H1 (cell line): ENCODE results near the gene MAN2A1. TPM values are rescaled to one million over a fixed set of nuclear protein-coding genes. Genes with fewer than 3 reads are reported as not detected.

Source experiments
- CTCF ChIA-PET: fragments of 300-600 bp; sonication (Branson Sonifier 250); formaldehyde crosslinking; loops from one replicate; lab custom pipeline; 2021; ENCODE audit not compliant: partially characterized antibody; lab: Charles Lee
- POLR2A ChIA-PET: fragments of 300-600 bp; sonication (Branson Sonifier 250); formaldehyde crosslinking; loops from one replicate; lab custom pipeline; 2021; ENCODE audit warnings: inconsistent platforms; ENCODE audit not compliant: partially characterized antibody; lab: Charles Lee
- DNase-seq, 2 experiments: peaks; one replicate each; pipeline versions ENCODE4 v3.0.0 to v3.0.0-alpha.2; 2010 to 2022; ENCODE audit warnings: low spot score in 2 of 2, low read depth in 1 of 2, mixed read lengths in 1 of 2
- FAIRE-seq: peaks from 2 replicates; lab custom pipeline; 2011; peaks lifted over from hg19 to GRCh38; lab: Jason Lieb, UNC
- H2AFZ ChIP-seq: 2 replicates; pipeline ENCODE4 v1.8.1; 2012; ENCODE audit warnings: low read length, inconsistent platforms
- H2AK5ac ChIP-seq: 2 replicates; pipeline ENCODE4 v1.6.1; 2013; ENCODE audit warnings: low read depth, low read length
- H2BK120ac ChIP-seq: replicated peaks from 2 replicates; pipeline ENCODE3; 2013; ENCODE audit warnings: low read depth, low read length, inconsistent platforms
- H2BK12ac ChIP-seq: 2 replicates; pipeline ENCODE4 v1.6.1; 2013; ENCODE audit warnings: low read depth, low read length
- H2BK15ac ChIP-seq: 2 replicates; pipeline ENCODE4 v1.6.1; 2013; ENCODE audit warnings: low read length
- H2BK20ac ChIP-seq: 2 replicates; pipeline ENCODE4 v1.6.1; 2013; ENCODE audit warnings: low read length
- H2BK5ac ChIP-seq: 2 replicates; pipeline ENCODE4 v1.6.1; 2013; ENCODE audit warnings: low read depth, low read length
- H3K14ac ChIP-seq: 2 replicates; pipeline ENCODE4 v1.6.1; 2013; ENCODE audit warnings: inconsistent platforms; ENCODE audit not compliant: insufficient read length
- H3K18ac ChIP-seq: 2 replicates; pipeline ENCODE4 v1.6.1; 2013; ENCODE audit warnings: low read length; ENCODE audit errors: extremely low read depth
- H3K23ac ChIP-seq: 2 replicates; pipeline ENCODE4 v1.6.1; 2013; ENCODE audit warnings: inconsistent platforms; ENCODE audit not compliant: insufficient read length
- H3K23me2 ChIP-seq: 2 replicates; pipeline ENCODE4 v1.6.1; 2013; ENCODE audit warnings: low read depth, low read length
- H3K27ac ChIP-seq: 2 replicates; pipeline ENCODE4 v1.6.1; 2011; ENCODE audit warnings: low read depth, low read length, inconsistent platforms
- H3K27me3 ChIP-seq, 4 experiments: replicated peaks in 1 of 4; 1 replicate in 1 of 4; 2 replicates in 3 of 4; pipeline versions ENCODE4 v1.6.1 to v1.8.1; 2011 to 2013; ENCODE audit warnings: low read length in 3 of 4, mild to moderate bottlenecking in 3 of 4, inconsistent platforms in 2 of 4, mixed read lengths in 2 of 4, moderate library complexity in 1 of 4; ENCODE audit not compliant: control insufficient read depth in 3 of 4, insufficient read depth in 3 of 4; ENCODE audit errors: extremely low read depth in 1 of 4
- H3K36me3 ChIP-seq, 4 experiments: 2 replicates each; pipeline versions ENCODE4 v1.6.1 to v1.8.1; 2011 to 2013; ENCODE audit warnings: mild to moderate bottlenecking in 4 of 4, low read length in 3 of 4, moderate library complexity in 2 of 4, control low read depth in 1 of 4, inconsistent platforms in 1 of 4; ENCODE audit not compliant: insufficient read depth in 4 of 4, control insufficient read depth in 2 of 4
- H3K4ac ChIP-seq: replicated peaks from 2 replicates; pipeline ENCODE3; 2013; ENCODE audit warnings: low read length, low read depth, mixed read lengths, inconsistent platforms; ENCODE audit not compliant: insufficient read length
- H3K4me1 ChIP-seq, 4 experiments: replicated peaks in 1 of 4; 1 replicate in 1 of 4; 2 replicates in 3 of 4; pipeline versions ENCODE4 v1.6.1 to v1.8.1; 2011 to 2013; ENCODE audit warnings: low read length in 3 of 4, inconsistent platforms in 2 of 4, mixed read lengths in 1 of 4; ENCODE audit not compliant: insufficient read depth in 4 of 4, control insufficient read depth in 3 of 4
- H3K4me2 ChIP-seq, 2 experiments: 2 replicates each; pipeline versions ENCODE4 v1.6.1 to v1.8.1; 2011 to 2013; ENCODE audit warnings: low read depth in 2 of 2, low read length in 2 of 2, control low read depth in 1 of 2, inconsistent platforms in 1 of 2, mild to moderate bottlenecking in 1 of 2; ENCODE audit not compliant: insufficient read depth in 1 of 2
- H3K4me3 ChIP-seq, 4 experiments: fragments of 200-600, 300-600 bp in 1 of 4; sonication (generic), shearing (Covaris generic), sonication (Bioruptor Twin) in 1 of 4; 2 replicates each; pipeline versions ENCODE4 v1.5.1 to v1.8.1; 2011 to 2016; ENCODE audit warnings: low read length in 4 of 4, low read depth in 3 of 4, control low read depth in 2 of 4, inconsistent platforms in 2 of 4, mild to moderate bottlenecking in 2 of 4, mixed read lengths in 1 of 4, moderate library complexity in 1 of 4; ENCODE audit not compliant: insufficient read depth in 2 of 4; ENCODE audit errors: extremely low read depth in 1 of 4
- H3K56ac ChIP-seq: replicated peaks from 2 replicates; pipeline ENCODE3; 2013; ENCODE audit warnings: low read depth, mild to moderate bottlenecking, mixed read lengths, low read length, inconsistent platforms; ENCODE audit not compliant: insufficient read length
- H3K79me1 ChIP-seq: 2 replicates; pipeline ENCODE4 v1.6.1; 2013; ENCODE audit warnings: low read depth, low read length, control low read depth
- H3K79me2 ChIP-seq, 2 experiments: 2 replicates each; pipeline versions ENCODE4 v1.6.1 to v1.8.1; 2012 to 2013; ENCODE audit warnings: low read length in 2 of 2, mild to moderate bottlenecking in 2 of 2, inconsistent platforms in 1 of 2; ENCODE audit not compliant: insufficient read depth in 2 of 2, control insufficient read depth in 1 of 2
- H3K9ac ChIP-seq, 4 experiments: replicated peaks in 1 of 4; 1 replicate in 1 of 4; 2 replicates in 3 of 4; pipeline versions ENCODE4 v1.6.1 to v1.8.1; 2011 to 2013; ENCODE audit warnings: low read depth in 3 of 4, low read length in 3 of 4, control low read depth in 2 of 4, mild to moderate bottlenecking in 2 of 4, moderate library complexity in 2 of 4, inconsistent platforms in 1 of 4; ENCODE audit errors: extremely low read depth in 1 of 4
- H3K9me3 ChIP-seq, 2 experiments: 2 replicates each; pipeline versions ENCODE4 v1.6.1 to v1.8.1; 2012 to 2013; ENCODE audit warnings: mild to moderate bottlenecking in 2 of 2, moderate library complexity in 2 of 2, control low read depth in 1 of 2, inconsistent platforms in 1 of 2, low read depth in 1 of 2, low read length in 1 of 2, mixed read lengths in 1 of 2; ENCODE audit not compliant: insufficient read depth in 2 of 2
- H4K20me1 ChIP-seq, 2 experiments: replicated peaks in 1 of 2; 2 replicates each; pipeline versions ENCODE3 to v1.8.1; 2011 to 2013; ENCODE audit warnings: inconsistent platforms in 2 of 2, low read length in 2 of 2, mild to moderate bottlenecking in 1 of 2; ENCODE audit not compliant: insufficient read depth in 2 of 2, control insufficient read depth in 1 of 2
- H4K5ac ChIP-seq: 2 replicates; pipeline ENCODE4 v1.6.1; 2013; ENCODE audit warnings: low read length, low read depth, mixed read lengths, inconsistent platforms; ENCODE audit not compliant: insufficient read length
- H4K8ac ChIP-seq: 2 replicates; pipeline ENCODE4 v1.8.0; 2013; ENCODE audit warnings: mild to moderate bottlenecking, moderate library complexity, low read length, inconsistent platforms; ENCODE audit not compliant: insufficient read depth; ENCODE audit errors: extremely low read depth
- H4K91ac ChIP-seq: replicated peaks from 2 replicates; pipeline ENCODE3; 2013; ENCODE audit warnings: low read length, mixed read lengths, inconsistent platforms; ENCODE audit not compliant: insufficient read length
- BCL11A ChIP-seq, 2 experiments: IDR thresholded peaks; one replicate each; pipeline ENCODE4 v1.6.1; 2011; ENCODE audit warnings: low read depth in 2 of 2, low read length in 2 of 2, mild to moderate bottlenecking in 2 of 2
- HDAC2 ChIP-seq, 2 experiments: fragments of 300-600 bp in 1 of 2; sonication (generic) in 1 of 2; IDR thresholded peaks; 2 replicates each; pipeline ENCODE4 v1.6.1; 2011 to 2012; ENCODE audit warnings: low read depth in 2 of 2, low read length in 2 of 2, mild to moderate bottlenecking in 2 of 2, moderate library complexity in 2 of 2, borderline replicate concordance in 1 of 2, inconsistent platforms in 1 of 2
- JUN ChIP-seq: IDR thresholded peaks from 2 replicates; pipeline ENCODE4 v1.6.1; 2011; ENCODE audit warnings: low read depth, mild to moderate bottlenecking, improper control_type of control experiment, low read length
- SIN3A ChIP-seq, 2 experiments: IDR thresholded peaks in 1 of 2; conservative IDR thresholded peaks in 1 of 2; 2 replicates each; pipeline ENCODE4 v1.6.1; 2011 to 2012; ENCODE audit warnings: low read length in 2 of 2, improper control_type of control experiment in 1 of 2, low read depth in 1 of 2, mild to moderate bottlenecking in 1 of 2
- SUZ12 ChIP-seq: fragments of 200-600 bp; sonication (generic); IDR thresholded peaks from 2 replicates; pipeline ENCODE4 v1.6.1; 2012; ENCODE audit warnings: mild to moderate bottlenecking, inconsistent platforms, low read length, moderate library complexity, mixed read lengths
- WGBS, 2 experiments: shearing (Covaris generic) in 1 of 2; methylation state at CpG; one replicate each; pipeline versions ENCODE4 v1.1.6 to v1.1.7; 2013 to 2015; ENCODE audit warnings: low lambda C conversion rate in 2 of 2, mixed read lengths in 2 of 2, inconsistent platforms in 1 of 2, low coverage in 1 of 2, missing lambda C conversion rate in 1 of 2; ENCODE audit not compliant: insufficient replicate concordance in 2 of 2, insufficient coverage in 1 of 2, insufficient read length in 1 of 2; ENCODE audit errors: extremely low coverage in 1 of 2, missing lambda C conversion rate in 1 of 2; 5-methylcytosine and 5-hydroxymethylcytosine counted together
- polyA plus RNA-seq, 7 experiments: library from polyadenylated mRNA; depleted of rRNA in 3 of 7; stranded (reverse) in 5 of 7; unstranded in 2 of 7; fragments of >200 nt in 5 of 7; fragments of 200-250 nt in 2 of 7; gene quantifications; 1 replicate in 5 of 7; 2 replicates in 1 of 7; 4 replicates in 1 of 7; pipeline versions ENCODE4 v1.2.1 to v1.2.3, GENCODE V29; 2011 to 2013; ENCODE audit warnings: missing spikeins in 2 of 7, mixed read lengths in 2 of 7
- total RNA-seq: library from RNA; stranded (reverse); fragmentation: NEBNext Ultra II Directional; extraction: Animal tissue kit (Norgen Biotek cat#: 25700); gene quantifications from 2 replicates; pipeline ENCODE4 v1.2.1, GENCODE V29; 2021

MAN2A1 gene
- total and polyA plus RNA-seq, 2 of the 8 experiments (the other 6 are each of a cell fraction or from before 2014, with no cell fraction given): 29.1 to 102 TPM

DNA sequence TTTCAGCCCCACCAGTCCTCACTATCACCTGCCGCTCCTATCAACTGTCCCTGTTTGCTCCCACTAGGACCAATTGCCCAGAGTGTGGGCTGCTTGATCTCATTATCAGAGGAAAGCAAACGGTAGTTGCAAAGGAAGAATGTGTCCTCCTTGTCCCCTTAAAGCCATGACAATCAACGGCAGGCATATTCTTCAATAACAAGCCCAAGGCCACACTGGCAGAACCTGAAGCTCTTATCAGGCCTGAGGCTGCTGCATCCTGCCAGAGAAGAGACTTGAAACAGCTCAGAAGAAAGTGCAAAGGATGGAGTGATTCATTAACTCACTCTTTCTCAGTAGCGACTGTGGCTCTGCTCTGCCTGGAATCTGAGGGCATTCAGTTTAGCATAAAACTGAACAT lies 39.2 kb upstream of the MAN2A1 start:
- H3K36me3 ChIP-seq: no peaks in the 10 kb centered on the region
- DNase-seq (no peak), FAIRE-seq (no peak)
- H3K27ac ChIP-seq: no peak overlapping the region
- H3K56ac ChIP-seq: no peak overlapping the region
- no peaks in the 10 kb centered on the region for H3K79me2 ChIP-seq
- 70% methylated on average over 4 of the region's 4 CpGs; no CpG with 5 or more reads in 1 of the 2 experiments for WGBS, 2 experiments
- H2BK12ac ChIP-seq: no peak overlapping the region
- H3K9ac ChIP-seq: no peak overlapping the region
- H3K18ac ChIP-seq: no peak overlapping the region
- no peak overlapping the region for H4K8ac ChIP-seq
- POLR2A ChIA-PET: no interaction called here
- no peak overlapping the region for H2AK5ac ChIP-seq
- no peak overlapping the region for H3K23ac ChIP-seq
- H4K91ac ChIP-seq: no peak overlapping the region
- no peak overlapping the region for H3K4me2 ChIP-seq
- no peaks in the 10 kb centered on the region for H4K20me1 ChIP-seq
- TF ChIP-seq BCL11A (IDR thresholded peaks at IDR 0.05; ENCODE audit: low read depth in 2 of 2, low read length in 2 of 2): no peak
- no peak for TF ChIP-seq JUN
- no peak for TF ChIP-seq SUZ12
- TF ChIP-seq SIN3A (conservative IDR thresholded peaks at IDR 0.05 in 1 of 2, IDR thresholded peaks at IDR 0.05 in 1 of 2; ENCODE audit: low read depth in 1 of 2, low read length in 2 of 2): no peak
- no peak for TF ChIP-seq HDAC2 (IDR thresholded peaks at IDR 0.05; ENCODE audit: borderline replicate concordance in 1 of 2, low read depth in 2 of 2, low read length in 2 of 2)
- no peaks in the 10 kb centered on the region for H3K23me2 ChIP-seq
- no peak overlapping the region for H3K4ac ChIP-seq
- CTCF ChIA-PET: interaction anchor here (0.6 kb wide), 1 partner anchor 233 kb away, joined by 3 read pairs; no protein-coding TSS in a partner anchor
- H3K14ac ChIP-seq: no peak overlapping the region
- H2AFZ ChIP-seq: peak overlapping the region; percentile 74
- H2BK120ac ChIP-seq: no peak overlapping the region
- no peak overlapping the region for H2BK15ac ChIP-seq
- no peak overlapping the region for H3K4me3 ChIP-seq
- no peaks in the 10 kb centered on the region for H3K27me3 ChIP-seq
- no peaks in the 10 kb centered on the region for H3K79me1 ChIP-seq
- H4K5ac ChIP-seq: no peak overlapping the region
- H2BK5ac ChIP-seq: no peak overlapping the region
- H3K4me1 ChIP-seq: no peaks in the 10 kb centered on the region; a peak in 1 of 7 replicates
- H3K9me3 ChIP-seq: no peaks in the 10 kb centered on the region
- no peak overlapping the region; the same call in 1 of the 2 replicates for H2BK20ac ChIP-seq
